Measurements from ENCODE around the gene TTLL11. TPM values are rescaled to one million over a fixed set of nuclear protein-coding genes. Genes with fewer than 3 reads are reported as not detected.

Gene TTLL11
- total RNA-seq, 1 experiment from 2014 or later, result 3.8 TPM

DNA sequence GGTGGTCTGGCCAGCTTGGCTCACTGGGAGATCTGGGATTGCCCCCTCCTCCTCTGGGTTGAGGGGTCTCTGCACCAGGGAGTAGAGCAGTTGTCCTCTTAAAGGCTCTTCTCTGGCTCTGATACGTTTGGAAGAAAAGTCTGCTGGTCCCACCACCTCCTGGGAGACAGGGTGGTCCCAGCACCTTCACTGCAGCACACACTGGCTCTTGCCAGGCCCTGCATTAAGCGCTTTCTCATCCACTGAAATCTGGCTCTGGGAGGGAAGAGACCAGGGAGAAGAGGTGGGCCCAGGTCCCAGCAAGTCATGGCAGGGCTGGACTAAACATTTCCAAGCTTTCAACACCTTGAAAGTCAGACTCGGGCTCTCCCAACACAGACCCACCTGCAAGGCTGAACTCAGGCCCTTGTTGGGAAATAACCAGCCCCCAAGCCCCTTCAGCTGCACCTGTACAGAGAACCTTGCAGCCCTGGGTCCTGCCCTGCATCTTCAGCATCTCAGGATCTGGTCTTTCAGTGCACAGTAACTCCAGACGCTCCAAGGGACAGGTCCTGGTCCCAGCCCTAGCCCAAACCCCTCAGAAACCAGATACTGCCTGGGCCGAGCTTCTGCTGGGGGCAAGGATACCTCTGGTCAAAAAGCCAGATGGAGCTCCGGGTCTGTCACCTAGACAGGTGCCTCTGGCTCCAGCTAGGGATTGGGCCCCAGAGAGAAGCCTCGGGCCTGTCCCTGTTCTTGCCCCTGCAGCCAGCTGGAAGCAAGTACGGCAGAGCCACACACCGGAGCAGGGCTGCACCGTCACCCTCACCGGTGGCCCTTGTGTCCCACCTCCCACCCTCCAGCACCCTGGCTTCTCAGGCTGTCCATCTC, 307.2 kb downstream of the TTLL11 start:
- H3K9me3 ChIP-seq (replicated peaks), result no peaks in the 10 kb centered on the region
- H3K27ac ChIP-seq, result no peak overlapping the region
- H3K36me3 ChIP-seq, result no peaks in the 10 kb centered on the region
- H3K4me1 ChIP-seq (replicated peaks), result no peaks in the 10 kb centered on the region
- no peak overlapping the region for H3K4me3 ChIP-seq
- no peaks in the 10 kb centered on the region for H3K27me3 ChIP-seq (replicated peaks)
- DNase-seq (ENCODE audit: low read depth in 1 of 2, low spot score in 2 of 2), result peak in 1 of 2 experiments; percentile 23

DNA sequence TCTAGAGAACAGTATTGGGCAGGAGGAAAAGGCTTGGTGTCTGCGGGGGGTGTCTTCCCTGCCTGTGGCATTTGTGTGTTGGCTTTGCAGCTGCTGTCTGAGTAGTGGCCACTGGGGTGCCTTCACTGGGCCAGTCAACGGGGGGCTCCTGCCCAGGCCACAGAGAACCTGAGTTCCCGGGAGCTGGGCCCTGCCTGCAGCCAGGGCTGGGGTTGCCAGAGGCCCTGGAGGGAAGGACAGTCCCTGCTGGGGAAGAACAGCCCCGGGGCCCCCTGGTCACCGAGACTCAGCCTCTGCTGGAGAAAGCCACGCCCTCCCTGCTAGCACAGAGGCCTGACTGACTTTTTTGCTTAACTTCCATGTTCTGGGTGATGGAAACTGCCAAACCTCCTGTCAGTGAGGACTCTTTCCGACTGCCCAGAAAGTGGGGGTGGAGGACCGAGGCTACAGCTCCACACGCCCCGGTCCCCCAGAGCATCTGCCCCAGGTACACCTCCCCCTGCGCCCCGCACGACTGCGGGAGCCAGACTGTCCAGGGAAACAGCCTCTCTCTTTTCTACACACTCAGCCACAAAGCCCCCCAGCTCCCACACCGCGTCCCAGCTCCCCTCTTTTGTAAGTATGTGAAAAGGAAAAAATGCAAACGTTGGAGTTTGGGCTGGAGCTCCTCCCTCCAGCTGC, 308.2 kb downstream of the TTLL11 start:
- Histone ChIP-seq H3K4me1 (replicated peaks) (no peaks in the 10 kb centered on the region), H3K36me3 (no peaks in the 10 kb centered on the region), H3K27me3 (replicated peaks) (no peaks in the 10 kb centered on the region), H3K9me3 (replicated peaks) (no peaks in the 10 kb centered on the region), H3K27ac (no peak overlapping the region), H3K4me3 (no peak overlapping the region)
- DNase-seq (ENCODE audit: low read depth in 1 of 2, low spot score in 2 of 2), result no peak

DNA sequence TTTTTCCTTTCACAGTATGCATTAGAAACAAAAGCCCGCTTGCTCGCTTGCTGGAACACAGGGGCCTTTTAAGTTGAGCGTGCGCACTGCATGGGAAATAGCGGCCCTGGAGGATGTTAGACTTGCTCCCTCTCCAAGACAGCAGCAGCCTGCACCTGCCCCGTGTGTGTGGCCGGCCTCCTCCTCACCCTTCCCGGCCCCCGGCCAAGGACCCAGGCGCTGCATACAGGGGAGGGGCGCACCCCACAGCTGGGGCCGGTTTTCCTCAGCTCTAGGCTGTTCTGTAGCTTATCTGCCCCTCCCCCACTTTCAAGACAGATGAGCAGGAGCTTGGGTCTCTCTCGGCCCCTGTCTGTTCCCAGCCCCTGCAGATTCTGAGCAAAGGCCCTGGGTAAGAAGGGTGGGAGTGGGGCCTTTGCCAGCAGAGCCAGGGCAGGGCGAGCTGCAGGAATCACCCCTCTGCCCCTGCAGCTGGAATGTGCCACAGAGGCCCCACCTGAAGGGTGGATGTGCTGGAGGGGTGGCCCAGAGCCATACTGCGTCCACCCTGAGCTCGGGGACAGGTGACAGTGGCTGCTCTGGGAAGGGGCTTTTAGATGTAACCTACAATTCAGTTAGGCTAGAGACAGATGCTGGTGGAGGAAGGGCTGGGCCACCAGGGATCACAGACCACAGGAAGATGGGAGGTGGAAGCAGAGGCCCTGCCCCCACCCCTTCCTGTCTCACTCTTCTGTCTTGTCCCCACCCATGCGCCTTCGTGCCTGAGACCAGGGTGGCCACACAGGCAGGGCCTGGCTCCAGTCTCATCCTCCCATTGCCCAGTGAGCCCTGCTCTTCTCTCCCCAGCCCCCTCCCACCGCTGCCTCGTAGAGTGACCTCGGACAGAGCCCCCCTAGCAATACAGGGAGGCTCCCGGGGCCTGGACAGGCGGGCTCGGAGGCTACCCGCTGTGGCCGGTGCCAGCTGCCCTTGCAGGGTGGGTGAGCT, 309.3 kb downstream of the TTLL11 start:
- H3K4me1 ChIP-seq (replicated peaks), result no peaks in the 10 kb centered on the region
- no peak overlapping the region for H3K27ac ChIP-seq
- H3K27me3 ChIP-seq (replicated peaks), result no peaks in the 10 kb centered on the region
- no peaks in the 10 kb centered on the region for H3K9me3 ChIP-seq (replicated peaks)
- peak in 1 of 2 experiments; percentile 37 for DNase-seq (ENCODE audit: low read depth in 1 of 2, low spot score in 2 of 2)
- no peak overlapping the region for H3K4me3 ChIP-seq
- H3K36me3 ChIP-seq, result no peaks in the 10 kb centered on the region

DNA sequence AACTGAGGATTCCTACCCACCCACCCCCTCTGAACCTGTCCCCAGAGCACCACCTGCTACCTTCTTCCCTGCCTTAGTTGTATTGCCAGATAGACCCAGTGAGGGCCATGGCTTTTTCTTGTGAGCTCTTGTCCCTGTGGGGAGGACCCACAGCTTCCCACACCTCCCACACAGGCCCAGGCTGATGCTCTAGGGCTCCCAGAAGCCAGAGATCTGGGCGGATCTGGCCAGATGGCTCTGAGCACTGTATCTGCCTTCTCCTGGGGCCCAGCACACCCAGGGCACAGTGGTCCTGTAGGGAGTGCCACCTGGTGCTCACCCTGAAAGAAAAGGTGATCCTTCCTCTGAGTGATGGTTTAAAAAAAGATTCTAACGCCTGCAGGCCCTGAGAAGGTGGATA, 310.0 kb downstream of the TTLL11 start:
- Histone ChIP-seq H3K4me1 (replicated peaks) (no peaks in the 10 kb centered on the region), H3K27me3 (replicated peaks) (no peaks in the 10 kb centered on the region), H3K9me3 (replicated peaks) (no peaks in the 10 kb centered on the region), H3K4me3 (no peak overlapping the region), H3K27ac (no peak overlapping the region), H3K36me3 (no peaks in the 10 kb centered on the region)
- no peak for DNase-seq (ENCODE audit: low read depth in 1 of 2, low spot score in 2 of 2)

DNA sequence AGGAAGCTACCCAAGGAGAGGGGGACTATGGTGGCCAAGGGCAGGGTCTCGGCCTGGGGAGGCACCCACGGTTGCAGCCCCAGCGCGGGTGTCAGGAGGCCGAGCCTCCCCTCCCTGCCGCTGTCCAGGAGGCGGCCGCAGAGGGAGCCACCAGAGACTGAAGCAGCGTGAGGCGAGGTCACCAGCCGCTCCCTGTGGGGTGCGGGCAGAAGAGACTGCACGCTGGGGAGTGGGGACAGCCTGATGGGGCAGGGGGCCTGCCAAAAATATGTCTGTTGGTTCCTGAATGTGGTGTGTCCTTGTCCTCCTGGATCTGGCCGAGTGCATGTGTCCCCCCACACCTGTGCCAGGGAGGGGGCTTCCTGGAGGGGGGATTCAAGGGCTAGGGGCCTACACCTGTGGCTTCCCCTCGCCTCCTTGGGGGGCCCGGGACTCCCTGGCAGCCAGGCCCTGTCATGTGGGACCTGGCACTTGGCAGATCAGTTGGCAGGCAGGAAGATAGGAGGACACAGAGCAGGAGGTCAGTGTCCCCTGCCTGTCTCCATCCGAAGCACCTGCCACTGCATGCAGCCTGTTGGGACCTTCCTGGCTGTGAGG, 310.5 kb downstream of the TTLL11 start:
- Histone ChIP-seq H3K27ac (no peak overlapping the region), H3K27me3 (replicated peaks) (no peaks in the 10 kb centered on the region), H3K4me3 (no peak overlapping the region), H3K9me3 (replicated peaks) (no peaks in the 10 kb centered on the region), H3K4me1 (replicated peaks) (no peaks in the 10 kb centered on the region), H3K36me3 (no peaks in the 10 kb centered on the region)
- DNase-seq (ENCODE audit: low read depth in 1 of 2, low spot score in 2 of 2), result no peak

DNA sequence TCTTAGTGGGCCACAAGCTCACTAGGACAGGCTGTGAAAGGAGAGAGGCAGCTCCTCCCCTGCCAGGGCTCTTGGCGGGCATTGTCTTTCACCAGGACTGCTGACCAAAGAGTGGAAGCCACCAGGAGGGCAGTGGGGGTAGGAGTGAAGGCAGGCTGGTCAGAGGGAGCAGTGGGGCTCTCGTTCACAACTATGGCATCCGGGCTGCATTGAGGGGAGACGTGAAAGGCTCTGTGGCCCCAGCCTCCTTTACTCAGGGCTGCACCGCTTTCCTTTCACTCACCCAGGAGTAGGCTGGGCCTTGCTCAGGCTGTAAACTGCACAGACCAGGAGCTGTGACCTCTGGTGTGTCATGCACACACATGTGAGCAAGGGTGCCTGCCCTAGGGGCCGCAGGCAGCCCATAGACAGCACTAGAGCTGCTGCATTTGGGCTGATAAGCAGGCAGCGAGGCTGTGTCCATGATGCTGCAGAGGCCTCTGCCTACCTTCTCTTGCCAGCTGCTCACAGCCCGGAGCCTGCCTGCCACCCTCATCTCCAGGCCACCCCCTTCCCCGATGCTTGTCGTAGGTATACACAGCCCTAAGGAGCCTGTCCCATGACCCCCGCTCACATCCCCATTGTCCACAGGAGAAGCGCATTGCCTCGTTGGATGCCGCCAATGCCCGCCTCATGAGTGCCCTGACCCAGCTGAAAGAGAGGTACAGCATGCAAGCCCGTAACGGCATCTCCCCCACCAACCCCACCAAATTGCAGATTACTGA, 311.2 kb downstream of the TTLL11 start:
- Histone ChIP-seq H3K4me3 (no peak overlapping the region), H3K27me3 (replicated peaks) (no peaks in the 10 kb centered on the region), H3K9me3 (replicated peaks) (no peaks in the 10 kb centered on the region), H3K27ac (no peak overlapping the region), H3K36me3 (no peaks in the 10 kb centered on the region), H3K4me1 (replicated peaks) (no peaks in the 10 kb centered on the region)
- DNase-seq (ENCODE audit: low read depth in 1 of 2, low spot score in 2 of 2), result no peak

DNA sequence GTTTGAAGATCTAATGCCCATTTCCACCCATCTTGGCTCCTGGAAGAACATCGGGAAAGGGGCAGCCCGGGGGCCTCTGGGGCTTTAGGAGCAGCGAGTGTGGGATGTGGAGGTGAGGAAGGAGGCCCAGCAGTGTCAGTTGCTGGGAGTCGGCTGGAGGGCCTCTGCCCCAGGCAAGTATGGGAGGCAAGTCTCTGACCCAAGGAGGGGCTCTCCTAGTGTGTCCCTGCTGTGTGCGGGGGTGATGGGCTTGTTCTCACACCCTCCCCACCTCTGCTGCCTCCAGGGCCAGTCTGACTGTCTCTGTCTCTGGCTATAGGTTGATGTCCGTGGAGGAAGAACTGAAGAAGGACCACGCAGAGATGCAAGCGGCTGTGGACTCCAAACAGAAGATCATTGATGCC, 312.0 kb downstream of the TTLL11 start:
- no peak for DNase-seq (ENCODE audit: low read depth in 1 of 2, low spot score in 2 of 2)
- Histone ChIP-seq H3K4me3 (no peak overlapping the region), H3K9me3 (replicated peaks) (no peaks in the 10 kb centered on the region), H3K4me1 (replicated peaks) (no peaks in the 10 kb centered on the region), H3K27me3 (replicated peaks) (no peaks in the 10 kb centered on the region), H3K27ac (no peak overlapping the region), H3K36me3 (no peaks in the 10 kb centered on the region)

DNA sequence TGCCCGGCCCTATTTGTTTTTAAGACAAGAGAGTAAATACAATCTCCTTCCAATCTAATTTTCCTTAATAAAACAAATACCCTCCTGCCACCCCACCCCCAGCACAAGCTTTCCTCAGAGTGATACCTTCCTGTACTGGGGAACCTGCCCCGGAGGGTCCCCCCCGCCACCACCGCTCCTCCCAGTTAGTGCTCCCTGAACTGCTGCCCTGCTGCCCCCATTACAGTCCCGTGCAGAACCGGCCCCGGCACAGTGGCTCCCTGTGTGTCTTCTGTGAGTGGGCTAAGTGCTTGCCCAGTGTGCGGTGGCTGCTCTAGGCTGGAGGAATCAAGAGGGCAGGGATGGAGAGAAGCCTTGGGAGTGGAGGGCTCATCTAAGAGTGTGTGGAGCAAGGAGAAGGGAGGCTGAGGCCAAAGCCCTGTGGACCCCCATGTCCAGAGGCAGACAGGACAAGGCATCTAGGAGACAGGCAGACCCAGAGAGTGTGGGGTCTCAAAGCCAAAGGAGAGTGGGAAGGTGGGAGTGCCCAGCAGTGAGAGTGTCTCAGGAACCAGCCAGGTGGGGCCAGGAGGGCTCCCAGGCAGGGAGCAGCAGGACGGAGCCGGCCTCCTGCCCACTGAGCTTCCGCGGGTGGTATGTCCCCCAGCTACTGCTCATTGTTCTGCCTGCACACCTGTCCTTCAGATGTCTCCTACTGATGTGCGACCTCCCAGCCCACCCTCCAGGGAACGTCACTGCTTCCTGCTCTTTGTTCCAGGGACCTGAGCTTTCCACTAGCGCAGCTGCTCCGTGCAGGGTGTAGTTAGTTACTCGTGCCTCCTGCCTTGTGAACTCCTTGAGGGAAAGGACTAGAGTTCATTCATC, 312.7 kb downstream of the TTLL11 start:
- no peaks in the 10 kb centered on the region for H3K36me3 ChIP-seq
- no peaks in the 10 kb centered on the region for H3K27me3 ChIP-seq (replicated peaks)
- no peak for DNase-seq (ENCODE audit: low read depth in 1 of 2, low spot score in 2 of 2)
- no peaks in the 10 kb centered on the region for H3K9me3 ChIP-seq (replicated peaks)
- H3K27ac ChIP-seq, result no peak overlapping the region
- no peaks in the 10 kb centered on the region for H3K4me1 ChIP-seq (replicated peaks)
- H3K4me3 ChIP-seq, result no peak overlapping the region

DNA sequence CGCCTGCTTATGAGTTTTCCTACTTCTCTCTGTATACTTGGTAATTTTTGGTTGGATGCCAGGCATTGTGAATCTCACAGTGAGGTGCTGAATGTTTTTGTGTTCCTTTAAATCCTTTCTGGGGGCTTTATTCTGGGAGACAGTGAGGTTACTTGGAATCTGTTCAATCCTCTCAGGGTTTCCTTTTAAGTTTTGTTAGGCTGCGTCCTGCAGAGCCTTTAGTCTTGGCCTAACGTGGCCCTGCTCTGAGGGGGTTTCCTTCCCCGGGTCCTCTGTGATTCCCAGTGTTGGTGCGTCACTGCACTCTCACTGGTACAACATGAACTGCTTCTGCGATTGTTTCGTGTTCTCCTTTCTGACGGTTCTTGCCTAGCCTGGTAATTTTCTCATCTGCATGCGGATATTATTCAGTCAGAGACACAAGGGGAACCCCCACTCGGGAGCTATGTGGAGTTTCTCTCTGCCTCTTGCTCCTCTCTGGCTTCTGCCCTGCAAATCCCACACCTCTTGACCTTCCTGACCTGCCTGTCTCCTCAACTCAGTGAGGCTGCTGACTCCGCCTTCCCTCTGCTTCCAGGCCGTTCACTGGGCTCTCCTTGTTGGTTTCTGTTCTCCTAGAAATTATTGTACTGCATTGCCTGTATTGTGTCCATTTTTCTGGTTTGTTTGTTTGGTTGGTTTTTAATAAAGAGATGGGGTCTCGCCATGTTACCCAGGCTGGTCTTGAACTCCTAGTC, 313.6 kb downstream of the TTLL11 start:
- no peak for DNase-seq (ENCODE audit: low read depth in 1 of 2, low spot score in 2 of 2)
- Histone ChIP-seq H3K36me3 (no peaks in the 10 kb centered on the region), H3K4me3 (no peak overlapping the region), H3K27ac (no peak overlapping the region), H3K9me3 (replicated peaks) (no peaks in the 10 kb centered on the region), H3K4me1 (replicated peaks) (no peaks in the 10 kb centered on the region), H3K27me3 (replicated peaks) (no peaks in the 10 kb centered on the region)

DNA sequence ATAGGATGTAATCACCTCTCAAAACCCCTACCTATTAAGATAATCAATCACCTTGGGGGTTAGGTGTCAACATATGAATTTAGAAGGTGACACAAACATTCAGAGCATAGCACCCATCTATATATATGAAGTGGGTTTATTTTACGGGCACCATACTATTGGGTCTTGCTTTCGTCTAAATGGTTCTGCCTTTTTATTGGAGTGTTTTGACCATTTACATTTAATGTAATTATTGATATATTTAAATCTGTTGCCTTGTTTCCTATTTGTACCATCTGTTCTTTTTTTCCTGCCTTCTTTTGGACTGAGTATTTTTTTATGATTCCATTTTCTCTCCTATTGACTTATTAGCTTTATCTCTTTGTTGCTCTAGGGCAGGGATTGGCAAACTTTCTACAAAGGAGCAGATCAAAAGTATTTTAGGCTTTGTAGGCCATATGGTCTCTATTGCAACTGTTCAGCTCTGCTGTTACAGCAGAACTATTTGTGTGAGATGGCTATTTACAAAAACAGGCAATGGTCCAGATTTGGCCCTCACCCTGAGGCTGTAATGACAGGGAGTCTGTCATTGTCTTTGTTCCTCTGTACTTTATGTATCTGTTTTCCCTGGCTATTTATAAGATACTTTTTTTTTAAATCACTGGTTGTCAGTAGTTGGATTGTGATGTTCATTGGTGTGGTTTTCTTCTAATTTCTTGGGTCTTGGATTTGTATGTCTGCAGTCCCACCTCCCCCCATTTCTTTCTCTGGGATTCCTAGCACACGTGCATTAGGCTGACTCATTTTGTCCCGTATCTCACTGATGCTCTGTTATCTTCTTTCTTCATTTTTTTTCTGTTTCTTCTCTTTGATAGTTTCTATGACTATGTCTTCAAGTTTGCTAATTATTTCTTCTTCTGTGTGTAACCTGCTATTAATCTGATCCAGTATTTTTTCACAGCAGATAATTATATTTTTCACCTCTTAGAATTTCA, 314.6 kb downstream of the TTLL11 start:
- Histone ChIP-seq H3K4me1 (replicated peaks) (no peaks in the 10 kb centered on the region), H3K4me3 (no peak overlapping the region), H3K9me3 (replicated peaks) (no peaks in the 10 kb centered on the region), H3K27ac (no peak overlapping the region), H3K27me3 (replicated peaks) (no peaks in the 10 kb centered on the region), H3K36me3 (no peaks in the 10 kb centered on the region)
- DNase-seq (ENCODE audit: low read depth in 1 of 2, low spot score in 2 of 2), result no peak
